NOMO-1 (cell line): Measurements from ENCODE around the gene TRAPPC11.

Experiments
- DNase-seq, 2 experiments: peaks; one replicate each; lab custom pipeline; 2025; ENCODE audit not compliant: unreplicated experiment in 2 of 2; lab: John Stamatoyannopoulos, UW

The TRAPPC11 gene

DNA sequence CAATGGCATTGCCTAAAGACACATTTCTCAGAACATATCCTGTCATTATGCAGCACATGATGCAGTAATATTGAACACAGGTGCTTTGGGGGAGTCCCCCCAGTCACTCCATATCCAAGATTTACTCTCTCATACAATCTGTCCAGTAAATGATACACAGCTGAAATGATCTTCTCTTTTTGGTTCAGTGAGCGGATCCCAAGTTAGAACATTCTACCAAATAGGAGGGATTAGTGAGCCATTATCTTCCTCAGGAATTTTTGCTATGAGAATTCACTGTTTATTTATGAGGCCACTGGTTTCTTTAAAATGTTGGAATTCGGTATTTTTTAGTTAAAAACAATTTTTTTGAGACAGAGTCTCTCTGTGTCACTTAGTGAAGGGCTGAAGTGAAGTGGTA, 96.5 kb downstream of the TRAPPC11 start:
- DNase-seq: no peak

DNA sequence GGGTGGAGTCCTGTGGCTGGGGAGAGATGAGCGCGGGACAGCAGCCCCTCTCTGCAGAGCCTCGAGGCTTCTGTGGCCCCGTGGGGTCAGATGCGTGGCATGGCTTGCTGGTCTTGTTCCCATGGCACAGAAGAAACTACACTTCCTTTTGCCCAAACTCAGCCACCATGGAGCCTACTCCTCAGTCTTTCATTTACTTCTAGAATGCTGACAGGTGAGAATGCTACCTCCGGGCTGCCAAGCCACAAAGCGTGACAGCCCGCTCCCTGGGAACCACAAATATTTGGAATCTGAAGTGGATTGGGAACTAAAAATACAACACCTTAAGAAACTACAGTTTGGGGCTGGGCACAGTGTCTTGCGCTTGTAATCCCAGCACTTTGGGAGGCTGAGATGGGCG, 98.0 kb downstream of the TRAPPC11 start:
- DNase-seq: no peak

DNA sequence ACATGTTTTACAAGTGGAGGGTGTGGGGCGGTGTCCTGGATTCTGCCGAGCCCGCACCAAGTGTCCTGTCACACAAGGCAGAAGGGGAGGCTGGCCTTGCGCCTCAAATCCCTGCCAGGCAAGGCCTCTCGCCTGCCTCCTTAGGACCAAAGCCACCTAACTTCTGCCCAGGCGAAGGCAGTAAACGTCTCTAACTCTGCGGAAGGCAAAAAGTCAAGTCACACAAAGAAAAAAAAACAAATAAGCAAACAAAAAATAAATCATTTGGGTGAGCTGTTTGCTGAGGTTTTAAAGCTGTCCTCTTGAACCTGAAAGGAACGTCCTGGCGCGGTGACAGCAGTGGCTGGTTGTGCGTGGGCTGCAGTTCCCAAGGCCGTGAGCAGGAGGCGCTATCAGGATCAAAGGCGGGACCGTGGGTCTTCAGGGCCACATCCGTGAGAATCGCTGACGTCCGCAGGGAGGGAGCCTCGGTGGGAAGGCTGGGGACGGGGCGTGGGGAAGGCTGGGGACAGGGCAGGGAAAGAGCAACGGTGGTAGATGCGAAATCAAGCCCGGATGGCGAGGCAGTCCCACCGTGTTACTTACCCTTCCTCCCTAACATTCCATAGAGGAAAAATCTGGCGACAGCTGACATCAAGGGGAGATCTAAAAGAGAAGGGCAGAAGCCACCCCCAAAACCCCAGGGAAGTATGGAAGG, 99.1 kb downstream of the TRAPPC11 start:
- DNase-seq: no peak

DNA sequence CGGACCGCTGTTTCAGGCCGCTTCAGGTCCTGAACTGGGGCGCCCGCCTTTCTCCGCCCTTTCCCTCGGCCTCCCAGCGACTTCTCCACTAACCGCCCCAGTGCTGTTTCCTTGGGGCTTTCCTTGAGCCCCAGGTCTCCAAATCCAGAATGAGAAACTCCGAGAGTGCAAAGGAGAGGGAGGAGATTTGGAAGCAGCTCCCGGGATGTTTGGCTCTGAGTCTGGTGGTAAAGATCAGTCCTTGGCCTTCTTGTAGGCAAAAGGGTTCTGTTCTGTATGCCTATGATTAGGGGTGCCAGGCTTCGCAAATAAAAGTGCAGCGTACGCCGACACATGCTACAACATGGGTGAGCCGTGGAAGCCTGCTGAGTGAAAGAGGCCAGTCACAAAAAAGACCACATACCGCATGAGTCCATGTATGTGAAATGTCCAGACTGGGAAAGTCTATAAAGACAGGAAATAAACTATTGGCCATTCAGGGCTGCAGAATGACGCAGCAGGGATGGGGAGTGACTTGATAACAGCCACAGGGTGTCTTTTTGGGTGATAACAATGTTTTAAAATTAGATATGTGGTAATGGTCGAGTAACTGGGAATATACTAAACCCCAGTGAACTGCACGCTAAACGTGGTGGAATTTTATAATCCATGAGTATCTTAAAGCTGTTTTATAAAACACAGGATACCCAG, 99.8 kb downstream of the TRAPPC11 start:
- no peak for DNase-seq

DNA sequence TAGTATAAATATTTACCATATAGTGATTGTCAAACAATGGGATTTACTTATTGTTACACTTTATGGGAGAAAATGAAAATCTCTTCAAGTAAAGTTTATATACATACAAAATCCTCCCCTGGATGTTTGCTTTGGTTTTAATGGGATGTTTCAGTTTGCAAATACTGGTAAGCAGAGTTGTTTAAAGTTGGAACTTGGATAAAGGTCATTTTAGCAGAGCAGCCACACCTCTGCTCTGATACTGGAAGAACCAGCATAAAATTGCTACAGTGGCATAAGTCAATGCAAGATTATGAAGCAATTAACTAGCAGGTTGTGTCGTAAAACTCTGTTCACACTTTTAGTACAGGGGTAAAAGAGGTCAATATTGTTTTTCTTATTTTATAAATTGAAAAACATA, 101.2 kb downstream of the TRAPPC11 start:
- DNase-seq: no peak
